ENCODE results near the gene SERPINA6.

SERPINA6 gene

GRCh38 chr14:94314890-94315289, 8.2 kb downstream of the SERPINA6 start:
- DNase-seq (ENCODE audit: low spot score): no peak
- no peak for TF ChIP-seq CTCF (IDR thresholded peaks at IDR 0.05; ENCODE audit: borderline replicate concordance, control extremely low read depth, extremely low read depth, insufficient read depth, missing control alignments)
- in situ Hi-C loops (cut with MboI; ENCODE audit: low sequenced_read_pairs, unreplicated experiment): no loop called here

- TF ChIP-seq CTCF (IDR thresholded peaks at IDR 0.05; ENCODE audit: borderline replicate concordance, control extremely low read depth, extremely low read depth, insufficient read depth, missing control alignments): no peak
- no peak for DNase-seq (ENCODE audit: low spot score)
- in situ Hi-C loops (cut with MboI; ENCODE audit: low sequenced_read_pairs, unreplicated experiment): no loop called here
Observed at GRCh38 chr14:94313991-94314655, 9.0 kb downstream of the SERPINA6 start.

- TF ChIP-seq CTCF (IDR thresholded peaks at IDR 0.05; ENCODE audit: borderline replicate concordance, control extremely low read depth, extremely low read depth, insufficient read depth, missing control alignments): no peak
- no peak for DNase-seq (ENCODE audit: low spot score)
- in situ Hi-C loops (cut with MboI; ENCODE audit: low sequenced_read_pairs, unreplicated experiment): no loop called here
Observed at GRCh38 chr14:94312481-94313246, 10.5 kb downstream of the SERPINA6 start.

- no peak for TF ChIP-seq CTCF (IDR thresholded peaks at IDR 0.05; ENCODE audit: borderline replicate concordance, control extremely low read depth, extremely low read depth, insufficient read depth, missing control alignments)
- DNase-seq (ENCODE audit: low spot score): no peak
- in situ Hi-C loops (cut with MboI; ENCODE audit: low sequenced_read_pairs, unreplicated experiment): no loop called here
Observed at GRCh38 chr14:94310248-94310647, 12.9 kb downstream of the SERPINA6 start.

- no peak for DNase-seq (ENCODE audit: low spot score)
- TF ChIP-seq CTCF (IDR thresholded peaks at IDR 0.05; ENCODE audit: borderline replicate concordance, control extremely low read depth, extremely low read depth, insufficient read depth, missing control alignments): no peak
- in situ Hi-C loops (cut with MboI; ENCODE audit: low sequenced_read_pairs, unreplicated experiment): no loop called here
Observed at GRCh38 chr14:94309721-94310120, 13.4 kb downstream of the SERPINA6 start.

- TF ChIP-seq CTCF (IDR thresholded peaks at IDR 0.05; ENCODE audit: borderline replicate concordance, control extremely low read depth, extremely low read depth, insufficient read depth, missing control alignments): no peak
- no peak for DNase-seq (ENCODE audit: low spot score)
- in situ Hi-C loops (cut with MboI; ENCODE audit: low sequenced_read_pairs, unreplicated experiment): no loop called here
Observed at GRCh38 chr14:94307410-94307992, 15.6 kb downstream of the SERPINA6 start.
